Type B pancreatic cell (in vitro differentiated cells): ENCODE measurements around the gene TMEM198. TPM values are rescaled to one million over a fixed set of nuclear protein-coding genes. Genes with fewer than 3 reads are reported as not detected.

Source experiments
- DNase-seq: peaks from one replicate; pipeline ENCODE4 v3.0.0; 2021; ENCODE audit warnings: mixed read lengths; ENCODE audit not compliant: unreplicated experiment; ENCODE audit errors: extremely low spot score
- H3K27ac Mint-ChIP-seq: 2 replicates; pipeline ENCODE4 v1.8.0; 2021; ENCODE audit warnings: mild to moderate bottlenecking, mixed read lengths
- H3K27me3 Mint-ChIP-seq: 2 replicates; pipeline ENCODE4 v1.8.0; 2021; ENCODE audit warnings: mixed read lengths
- H3K36me3 Mint-ChIP-seq: 2 replicates; pipeline ENCODE4 v1.8.0; 2021; ENCODE audit warnings: mixed read lengths
- H3K4me1 Mint-ChIP-seq: one replicate; pipeline ENCODE4 v1.8.0; 2021; ENCODE audit warnings: mixed read lengths; ENCODE audit not compliant: unreplicated experiment
- H3K4me3 Mint-ChIP-seq: 2 replicates; pipeline ENCODE4 v1.8.0; 2021; ENCODE audit warnings: mild to moderate bottlenecking, mixed read lengths
- H3K9me3 Mint-ChIP-seq: 2 replicates; pipeline ENCODE4 v1.8.0; 2021; ENCODE audit warnings: mixed read lengths
- total RNA-seq: library from RNA; stranded (reverse); gene quantifications from 2 replicates; pipeline ENCODE4 v1.2.1, GENCODE V29; 2021; ENCODE audit warnings: low replicate concordance
- TF ChIP-seq, protein P1 (sequence below): fragments of 200-600 bp; sonication (generic); conservative IDR thresholded peaks from 2 replicates; pipeline ENCODE4 v1.5.0; 2021; ENCODE audit warnings: antibody characterized with exemption, mild to moderate bottlenecking

The TMEM198 gene
- total RNA-seq, 1 donor from 2014 or later: 7.8 TPM

DNA sequence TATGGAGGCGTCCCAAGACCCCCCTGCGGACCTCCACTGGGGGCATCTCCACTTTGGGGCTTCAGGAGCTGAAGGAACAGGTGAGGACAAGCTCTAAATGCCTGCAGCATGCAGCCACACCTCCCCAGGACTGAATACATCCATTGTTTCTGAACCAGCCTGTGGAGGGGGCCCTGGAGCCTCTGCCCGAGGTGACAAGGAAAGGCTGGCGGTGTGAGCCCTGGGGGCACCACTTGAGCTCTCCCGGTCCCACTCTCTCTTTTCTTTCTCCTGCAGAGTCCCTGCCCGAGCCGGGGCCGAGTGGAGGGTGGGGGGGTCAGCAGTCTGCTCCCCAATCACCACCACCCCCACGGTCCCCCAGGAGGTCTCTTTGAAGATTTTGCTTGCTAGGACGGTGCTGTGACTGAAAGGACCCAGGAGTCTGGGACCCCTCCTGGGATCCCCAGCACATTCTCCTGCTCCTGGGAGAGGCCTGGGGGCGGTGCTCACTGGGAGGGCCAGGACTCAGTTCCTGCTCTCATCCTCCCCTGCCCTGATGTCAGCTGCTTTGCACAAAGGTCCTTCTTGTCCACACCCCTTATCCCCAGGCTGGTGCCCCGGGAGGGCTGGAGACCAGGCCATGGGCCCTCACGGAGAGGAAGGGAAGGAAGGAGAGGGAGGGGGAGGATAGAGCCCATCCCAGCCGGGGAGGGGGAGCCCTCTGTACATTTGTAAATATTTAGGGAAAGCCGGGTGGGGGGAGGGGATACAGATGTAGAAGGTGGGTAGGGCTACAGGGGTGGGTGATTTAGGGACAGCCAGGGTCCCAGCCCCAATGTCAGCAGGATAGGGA, 6.0 kb upstream of the TMEM198 start:
- no peaks in the 10 kb centered on the region for H3K9me3 Mint-ChIP-seq

DNA sequence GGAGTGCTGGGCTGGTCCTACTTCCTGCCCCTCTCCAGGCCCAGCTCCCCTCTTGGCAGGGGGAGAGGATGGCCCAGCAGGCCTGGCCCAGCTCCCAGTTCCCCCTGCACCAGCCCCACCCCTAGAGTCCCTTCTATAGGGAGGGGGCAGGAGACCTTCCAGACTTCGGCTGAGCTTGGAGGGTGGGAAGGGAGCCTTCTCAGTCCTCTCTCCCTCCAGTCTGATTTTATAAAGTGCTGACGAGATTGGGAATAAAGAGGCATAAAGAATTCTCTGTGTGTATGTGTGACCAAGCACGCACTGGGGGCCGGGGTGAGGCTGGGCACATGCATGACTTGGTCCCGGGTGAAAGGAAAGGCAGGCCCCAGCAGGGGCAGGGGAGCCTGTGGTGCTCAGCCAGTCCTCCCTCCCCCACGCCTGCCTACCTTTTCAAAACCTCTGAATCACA, 5.3 kb upstream of the TMEM198 start:
- DNase-seq: no peak
- TF ChIP-seq, protein P1, sequence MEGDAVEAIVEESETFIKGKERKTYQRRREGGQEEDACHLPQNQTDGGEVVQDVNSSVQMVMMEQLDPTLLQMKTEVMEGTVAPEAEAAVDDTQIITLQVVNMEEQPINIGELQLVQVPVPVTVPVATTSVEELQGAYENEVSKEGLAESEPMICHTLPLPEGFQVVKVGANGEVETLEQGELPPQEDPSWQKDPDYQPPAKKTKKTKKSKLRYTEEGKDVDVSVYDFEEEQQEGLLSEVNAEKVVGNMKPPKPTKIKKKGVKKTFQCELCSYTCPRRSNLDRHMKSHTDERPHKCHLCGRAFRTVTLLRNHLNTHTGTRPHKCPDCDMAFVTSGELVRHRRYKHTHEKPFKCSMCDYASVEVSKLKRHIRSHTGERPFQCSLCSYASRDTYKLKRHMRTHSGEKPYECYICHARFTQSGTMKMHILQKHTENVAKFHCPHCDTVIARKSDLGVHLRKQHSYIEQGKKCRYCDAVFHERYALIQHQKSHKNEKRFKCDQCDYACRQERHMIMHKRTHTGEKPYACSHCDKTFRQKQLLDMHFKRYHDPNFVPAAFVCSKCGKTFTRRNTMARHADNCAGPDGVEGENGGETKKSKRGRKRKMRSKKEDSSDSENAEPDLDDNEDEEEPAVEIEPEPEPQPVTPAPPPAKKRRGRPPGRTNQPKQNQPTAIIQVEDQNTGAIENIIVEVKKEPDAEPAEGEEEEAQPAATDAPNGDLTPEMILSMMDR: no peak
- H3K4me1 Mint-ChIP-seq: peaks cover 8% of the 10 kb centered on the region
- no peak overlapping the region for H3K27ac Mint-ChIP-seq
- H3K9me3 Mint-ChIP-seq: no peaks in the 10 kb centered on the region
- peaks cover 3% of the 10 kb centered on the region for H3K36me3 Mint-ChIP-seq
- no peaks in the 10 kb centered on the region for H3K27me3 Mint-ChIP-seq
- peak overlapping the region; percentile 41 for H3K4me3 Mint-ChIP-seq

More for the DNA sequence above, 6.0 kb upstream of the TMEM198 start:
- Mint-ChIP-seq H3K27ac (no peak overlapping the region), H3K27me3 (no peaks in the 10 kb centered on the region), H3K4me3 (no peak overlapping the region), H3K36me3 (peaks cover 3% of the 10 kb centered on the region), H3K4me1 (peaks cover 8% of the 10 kb centered on the region)
- no peak for DNase-seq
- TF ChIP-seq, protein P1: no peak

DNA sequence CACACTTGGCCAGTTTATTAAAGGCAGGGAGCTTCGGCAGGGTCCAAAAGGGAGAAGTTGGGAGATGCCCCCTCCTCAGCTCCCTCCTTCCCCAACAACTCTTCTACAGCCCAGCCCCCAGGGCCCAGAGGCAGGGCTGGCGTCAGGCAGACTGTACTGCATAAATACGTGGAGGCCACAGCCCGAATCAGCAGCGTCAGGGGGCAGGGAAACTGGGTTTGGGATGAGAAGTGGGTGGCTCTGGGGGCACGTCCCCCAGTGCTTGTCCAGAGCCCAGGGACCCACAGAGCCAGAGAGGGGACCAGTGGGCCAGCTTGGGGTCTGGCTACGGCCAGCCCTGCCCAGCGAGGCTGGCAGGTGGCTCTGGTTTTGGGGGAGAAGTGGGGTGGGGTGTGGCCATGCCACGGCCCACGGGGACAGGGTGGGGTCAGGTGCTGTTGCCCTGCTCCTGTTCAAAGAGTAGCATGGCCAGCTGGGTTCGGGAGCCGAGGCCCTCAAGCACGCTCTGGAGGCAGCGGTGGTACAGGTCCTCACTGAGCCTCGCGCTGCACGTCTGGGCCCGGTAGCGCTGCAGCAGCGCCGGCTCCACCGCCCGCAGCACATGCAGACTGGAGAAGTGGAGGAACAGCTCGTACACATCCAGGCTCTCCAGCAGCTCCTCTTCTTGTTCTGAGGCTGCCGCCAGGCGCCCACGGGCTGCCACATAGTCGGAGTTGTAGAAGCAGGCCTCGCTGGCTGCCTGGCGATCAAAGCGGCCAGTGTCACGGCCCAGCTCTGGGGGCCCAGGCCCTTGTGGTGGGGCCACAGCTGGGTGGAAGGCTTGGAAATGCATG, 4.7 kb upstream of the TMEM198 start:
- no peak overlapping the region for H3K4me3 Mint-ChIP-seq
- H3K36me3 Mint-ChIP-seq: peaks cover 3% of the 10 kb centered on the region
- H3K4me1 Mint-ChIP-seq: peaks cover 9% of the 10 kb centered on the region
- DNase-seq: no peak
- TF ChIP-seq, protein P1: no peak
- H3K27me3 Mint-ChIP-seq: no peaks in the 10 kb centered on the region
- H3K27ac Mint-ChIP-seq: no peak overlapping the region
- no peaks in the 10 kb centered on the region for H3K9me3 Mint-ChIP-seq

DNA sequence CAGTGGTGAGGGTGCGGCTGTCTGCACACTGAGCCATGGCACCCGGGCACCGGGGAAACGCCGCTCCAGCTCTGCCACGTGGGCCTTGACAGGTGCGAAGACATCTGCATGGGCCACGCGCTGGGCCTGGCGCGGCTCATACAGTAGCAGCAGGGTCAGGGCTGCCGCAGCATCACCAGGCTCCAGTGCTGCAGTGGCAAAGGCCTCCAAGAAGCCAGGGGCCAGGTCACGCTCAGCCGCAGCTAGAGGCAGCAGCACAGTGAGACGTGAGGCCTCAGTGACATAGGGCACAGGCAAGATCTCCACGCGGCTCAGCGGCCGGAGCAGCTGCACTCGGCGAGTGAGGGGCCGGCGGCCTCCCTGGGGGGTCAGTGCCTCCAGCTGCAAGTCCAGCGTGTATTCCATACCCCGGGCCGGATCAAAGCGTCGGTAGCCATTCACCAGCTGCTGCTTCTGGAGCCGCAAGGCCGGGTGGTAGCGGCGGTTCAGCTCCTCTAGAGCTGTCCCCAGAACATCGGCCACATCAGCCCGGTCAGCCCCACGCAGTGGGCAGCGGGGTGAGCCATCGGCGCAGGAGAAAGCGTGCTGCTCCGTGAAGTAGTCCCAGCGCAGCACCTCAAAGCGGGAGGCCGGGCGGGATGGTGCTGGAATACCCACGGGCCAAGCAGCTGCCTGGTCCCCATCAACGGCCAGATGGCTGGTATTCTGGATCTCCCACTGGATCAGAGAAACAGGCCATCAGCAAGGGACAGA, 3.7 kb upstream of the TMEM198 start:
- TF ChIP-seq, protein P1: no peak
- Mint-ChIP-seq H3K36me3 (peaks cover 3% of the 10 kb centered on the region), H3K4me1 (peaks cover 18% of the 10 kb centered on the region), H3K4me3 (no peak overlapping the region), H3K27ac (no peak overlapping the region), H3K9me3 (no peaks in the 10 kb centered on the region), H3K27me3 (no peaks in the 10 kb centered on the region)
- no peak for DNase-seq

DNA sequence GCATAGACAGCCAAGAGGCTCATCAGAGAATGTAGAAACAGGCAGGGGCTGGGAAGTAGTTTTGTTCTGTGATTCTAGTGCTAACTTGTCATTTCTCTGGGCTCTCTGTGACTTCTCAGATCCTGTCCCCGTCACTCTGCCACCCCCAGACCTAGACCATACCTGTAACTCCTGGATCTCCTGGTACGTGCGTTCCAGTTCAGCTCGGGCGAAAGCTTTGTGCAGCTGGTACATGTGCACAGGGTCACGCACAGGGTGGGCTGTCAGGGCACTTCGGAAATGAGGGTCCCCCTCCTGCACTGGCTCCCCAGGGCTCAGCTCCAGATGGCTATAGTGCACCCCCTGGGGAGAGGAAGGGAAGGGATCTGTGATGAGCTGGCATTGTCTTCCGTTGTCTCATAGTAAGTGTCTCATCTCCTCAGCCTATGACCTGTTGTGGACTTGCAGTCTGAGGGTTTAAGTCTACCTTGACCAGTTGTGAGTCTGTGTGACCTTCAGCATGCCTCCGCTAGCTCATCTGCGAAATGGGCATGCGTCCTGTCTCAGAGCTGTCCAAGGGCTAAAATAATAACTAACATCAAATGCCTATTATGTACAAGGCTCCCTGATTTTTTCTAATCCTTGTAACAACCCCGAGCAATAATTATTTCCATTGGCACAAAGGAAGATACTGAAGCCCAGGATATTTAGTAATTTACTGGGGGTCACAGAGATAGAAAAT, 2.9 kb upstream of the TMEM198 start:
- TF ChIP-seq, protein P1: no peak
- no peak for DNase-seq
- Mint-ChIP-seq H3K4me3 (peak overlapping the region; percentile 88), H3K4me1 (peaks cover 18% of the 10 kb centered on the region), H3K27ac (no peak overlapping the region), H3K36me3 (peaks cover 3% of the 10 kb centered on the region), H3K9me3 (no peaks in the 10 kb centered on the region), H3K27me3 (peaks cover under 1% of the 10 kb centered on the region)
